ENCODE data around the gene PVR.

The PVR gene

DNA sequence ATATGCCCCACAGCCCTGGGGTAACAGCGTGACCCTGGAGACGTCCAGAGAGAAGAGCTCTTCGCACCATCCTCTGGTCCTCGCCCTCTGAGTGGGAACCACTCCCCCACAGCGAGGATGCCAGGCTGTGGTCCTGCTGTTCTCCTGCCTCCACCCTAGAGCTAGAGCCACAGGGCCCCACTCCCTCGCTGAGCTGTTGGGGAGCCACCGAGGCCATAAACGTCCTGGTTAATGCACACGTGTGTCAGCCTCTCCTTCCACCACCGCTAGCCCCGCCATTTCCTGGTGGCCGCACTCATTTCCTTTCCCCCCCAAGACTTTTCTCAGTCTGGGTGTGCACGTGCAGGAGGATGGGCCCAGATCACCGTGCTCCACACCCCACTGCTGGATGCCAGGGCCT, 66.8 kb downstream of the PVR start:
- TF ChIP-seq, protein P1, sequence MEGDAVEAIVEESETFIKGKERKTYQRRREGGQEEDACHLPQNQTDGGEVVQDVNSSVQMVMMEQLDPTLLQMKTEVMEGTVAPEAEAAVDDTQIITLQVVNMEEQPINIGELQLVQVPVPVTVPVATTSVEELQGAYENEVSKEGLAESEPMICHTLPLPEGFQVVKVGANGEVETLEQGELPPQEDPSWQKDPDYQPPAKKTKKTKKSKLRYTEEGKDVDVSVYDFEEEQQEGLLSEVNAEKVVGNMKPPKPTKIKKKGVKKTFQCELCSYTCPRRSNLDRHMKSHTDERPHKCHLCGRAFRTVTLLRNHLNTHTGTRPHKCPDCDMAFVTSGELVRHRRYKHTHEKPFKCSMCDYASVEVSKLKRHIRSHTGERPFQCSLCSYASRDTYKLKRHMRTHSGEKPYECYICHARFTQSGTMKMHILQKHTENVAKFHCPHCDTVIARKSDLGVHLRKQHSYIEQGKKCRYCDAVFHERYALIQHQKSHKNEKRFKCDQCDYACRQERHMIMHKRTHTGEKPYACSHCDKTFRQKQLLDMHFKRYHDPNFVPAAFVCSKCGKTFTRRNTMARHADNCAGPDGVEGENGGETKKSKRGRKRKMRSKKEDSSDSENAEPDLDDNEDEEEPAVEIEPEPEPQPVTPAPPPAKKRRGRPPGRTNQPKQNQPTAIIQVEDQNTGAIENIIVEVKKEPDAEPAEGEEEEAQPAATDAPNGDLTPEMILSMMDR (IDR thresholded peaks at IDR 0.05; ENCODE audit: borderline replicate concordance, control extremely low read depth, extremely low read depth, insufficient read depth, missing control alignments), result no peak
- in situ Hi-C loops (cut with MboI; ENCODE audit: low sequenced_read_pairs, unreplicated experiment), result no loop called here
- no peak for DNase-seq (ENCODE audit: low spot score)

DNA sequence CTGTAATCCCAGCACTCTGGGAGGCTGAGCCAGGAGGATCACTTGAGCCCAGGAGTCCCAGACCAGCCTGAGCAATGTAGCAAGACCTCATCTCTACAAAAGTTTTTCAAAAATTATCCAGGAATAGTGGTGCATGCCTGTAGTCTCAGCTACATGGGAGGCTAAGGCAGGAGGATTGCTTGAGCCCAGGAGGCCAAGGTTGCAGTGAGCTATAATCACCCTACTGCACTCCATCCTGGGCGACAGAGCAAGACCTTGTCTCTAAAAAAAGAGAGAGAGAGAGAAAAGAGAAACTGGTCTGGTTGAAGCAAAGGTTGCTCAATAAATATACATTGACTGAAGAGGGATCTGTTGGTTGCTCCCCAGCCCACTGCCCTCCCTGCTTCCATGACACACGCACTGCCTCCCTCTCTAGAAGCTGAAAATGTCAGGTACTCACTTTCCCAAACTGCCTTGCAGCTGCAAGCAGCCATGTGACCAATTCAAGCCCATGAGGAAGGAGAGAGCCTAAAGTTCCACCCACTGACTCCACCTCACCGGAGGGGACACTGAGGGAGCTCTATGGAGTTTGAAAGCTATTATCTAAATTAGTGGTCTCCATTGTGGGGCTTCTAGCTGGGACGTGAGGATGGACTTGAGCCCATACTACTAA, 69.3 kb downstream of the PVR start:
- TF ChIP-seq, protein P1 (IDR thresholded peaks at IDR 0.05; ENCODE audit: borderline replicate concordance, control extremely low read depth, extremely low read depth, insufficient read depth, missing control alignments), result no peak
- in situ Hi-C loops (cut with MboI; ENCODE audit: low sequenced_read_pairs, unreplicated experiment), result no loop called here
- DNase-seq (ENCODE audit: low spot score), result no peak
